Nephron (organoid): ENCODE data around the gene SMAD5.

Experiments
- H3K27ac Mint-ChIP-seq, 3 experiments: 2 replicates each; pipeline ENCODE4 v1.8.0; 2020; ENCODE audit warnings: mixed read lengths in 3 of 3, mild to moderate bottlenecking in 2 of 3, moderate library complexity in 1 of 3
- H3K27me3 Mint-ChIP-seq: 2 replicates; pipeline ENCODE4 v1.8.0; 2021; ENCODE audit warnings: low read depth, mild to moderate bottlenecking, moderate library complexity, mixed read lengths
- H3K36me3 Mint-ChIP-seq: 2 replicates; pipeline ENCODE4 v1.8.0; 2020; ENCODE audit warnings: low read depth, mixed read lengths
- H3K4me1 Mint-ChIP-seq: 2 replicates; pipeline ENCODE4 v1.8.0; 2020; ENCODE audit warnings: mixed read lengths
- H3K4me3 Mint-ChIP-seq, 3 experiments: 2 replicates each; pipeline ENCODE4 v1.8.0; 2020; ENCODE audit warnings: mild to moderate bottlenecking in 3 of 3, mixed read lengths in 3 of 3, moderate library complexity in 2 of 3
- H3K9me3 Mint-ChIP-seq: 2 replicates; pipeline ENCODE4 v1.8.0; 2020; ENCODE audit warnings: mixed read lengths
- TF ChIP-seq, protein P1 (sequence below), 3 experiments: fragments of 200-600 bp; sonication (generic); IDR thresholded peaks; one replicate each; pipeline ENCODE4 v1.5.0; 2021; ENCODE audit warnings: antibody characterized with exemption in 3 of 3; ENCODE audit not compliant: unreplicated experiment in 3 of 3

SMAD5 gene

GRCh38 chr5:136222580-136223235, 90.1 kb downstream of the SMAD5 start:
- peaks cover 43% of the 10 kb centered on the region for H3K27me3 Mint-ChIP-seq
- H3K4me3 Mint-ChIP-seq, result no peak overlapping the region
- H3K4me1 Mint-ChIP-seq, result peaks cover under 1% of the 10 kb centered on the region
- H3K9me3 Mint-ChIP-seq, result peaks cover 11% of the 10 kb centered on the region
- H3K27ac Mint-ChIP-seq, result no peak overlapping the region
- H3K36me3 Mint-ChIP-seq, result no peaks in the 10 kb centered on the region
- TF ChIP-seq, protein P1, sequence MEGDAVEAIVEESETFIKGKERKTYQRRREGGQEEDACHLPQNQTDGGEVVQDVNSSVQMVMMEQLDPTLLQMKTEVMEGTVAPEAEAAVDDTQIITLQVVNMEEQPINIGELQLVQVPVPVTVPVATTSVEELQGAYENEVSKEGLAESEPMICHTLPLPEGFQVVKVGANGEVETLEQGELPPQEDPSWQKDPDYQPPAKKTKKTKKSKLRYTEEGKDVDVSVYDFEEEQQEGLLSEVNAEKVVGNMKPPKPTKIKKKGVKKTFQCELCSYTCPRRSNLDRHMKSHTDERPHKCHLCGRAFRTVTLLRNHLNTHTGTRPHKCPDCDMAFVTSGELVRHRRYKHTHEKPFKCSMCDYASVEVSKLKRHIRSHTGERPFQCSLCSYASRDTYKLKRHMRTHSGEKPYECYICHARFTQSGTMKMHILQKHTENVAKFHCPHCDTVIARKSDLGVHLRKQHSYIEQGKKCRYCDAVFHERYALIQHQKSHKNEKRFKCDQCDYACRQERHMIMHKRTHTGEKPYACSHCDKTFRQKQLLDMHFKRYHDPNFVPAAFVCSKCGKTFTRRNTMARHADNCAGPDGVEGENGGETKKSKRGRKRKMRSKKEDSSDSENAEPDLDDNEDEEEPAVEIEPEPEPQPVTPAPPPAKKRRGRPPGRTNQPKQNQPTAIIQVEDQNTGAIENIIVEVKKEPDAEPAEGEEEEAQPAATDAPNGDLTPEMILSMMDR (IDR thresholded peaks at IDR 0.05; ENCODE audit: unreplicated experiment in 3 of 3), result no peak

GRCh38 chr5:136225796-136226195, 93.2 kb downstream of the SMAD5 start:
- Mint-ChIP-seq H3K36me3 (no peaks in the 10 kb centered on the region), H3K4me1 (peaks cover 21% of the 10 kb centered on the region), H3K27ac (peak overlapping the region in 1 of 3 experiments; percentile 58), H3K4me3 (no peak overlapping the region), H3K9me3 (peaks cover 5% of the 10 kb centered on the region), H3K27me3 (peaks cover 65% of the 10 kb centered on the region)
- TF ChIP-seq, protein P1 (IDR thresholded peaks at IDR 0.05; ENCODE audit: unreplicated experiment in 3 of 3), result no peak

DNA sequence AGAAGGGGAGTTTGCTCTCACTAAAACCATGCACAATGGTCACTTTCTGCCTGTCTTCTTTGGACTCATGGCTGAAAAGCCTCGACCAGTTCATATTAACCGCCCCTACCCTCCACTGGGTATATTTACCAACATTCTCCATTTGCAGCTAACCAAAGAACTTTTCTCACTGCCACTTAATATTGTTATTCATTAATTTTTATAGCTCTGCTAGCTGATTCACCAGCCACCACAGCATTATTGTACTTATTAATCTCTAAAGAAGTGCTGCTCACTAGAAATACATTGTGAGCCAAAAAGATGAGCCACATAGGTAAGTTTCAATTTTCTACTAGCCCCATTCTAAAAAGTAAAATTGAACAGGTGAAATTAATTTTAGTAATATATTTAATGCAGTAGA, 93.8 kb downstream of the SMAD5 start:
- Mint-ChIP-seq H3K36me3 (no peaks in the 10 kb centered on the region), H3K27me3 (peaks cover 66% of the 10 kb centered on the region), H3K27ac (peak overlapping the region in 1 of 3 experiments; percentile 58), H3K9me3 (peaks cover under 1% of the 10 kb centered on the region), H3K4me3 (no peak overlapping the region), H3K4me1 (peaks cover 21% of the 10 kb centered on the region)
- TF ChIP-seq, protein P1 (IDR thresholded peaks at IDR 0.05; ENCODE audit: unreplicated experiment in 3 of 3), result no peak

DNA sequence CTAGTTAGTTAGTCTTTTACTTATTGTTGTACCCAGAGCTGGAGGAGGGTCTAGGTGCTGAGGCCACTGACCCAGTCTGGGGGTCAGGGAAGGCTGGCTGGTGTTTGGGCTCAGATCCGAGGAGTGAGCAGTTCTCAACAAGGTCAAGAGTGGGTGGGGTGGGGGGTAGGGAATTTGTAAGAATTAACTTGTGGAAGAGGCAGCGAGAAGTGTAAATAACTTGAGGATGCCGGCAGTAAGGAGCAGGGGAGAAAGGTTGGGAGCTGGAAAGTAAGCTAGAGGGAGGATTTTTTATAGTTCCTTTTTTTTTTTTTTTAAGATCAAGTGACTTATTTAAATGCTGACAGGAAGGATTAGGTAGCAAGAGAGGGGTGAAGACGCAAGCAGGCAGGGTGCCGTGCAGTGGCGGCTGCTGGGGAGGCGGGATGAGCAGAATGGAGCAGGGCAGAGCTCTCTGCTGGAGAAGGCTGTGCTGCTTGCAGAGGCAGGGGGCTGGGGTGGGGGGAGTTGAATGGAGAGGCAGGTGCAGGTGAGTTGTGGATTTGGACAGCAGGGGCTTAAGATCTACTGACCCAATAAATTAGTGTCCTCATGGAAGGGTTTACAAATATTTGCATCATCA, 95.6 kb downstream of the SMAD5 start:
- Mint-ChIP-seq H3K36me3 (no peaks in the 10 kb centered on the region), H3K27ac (peak overlapping the region in 1 of 3 experiments; percentile 77), H3K9me3 (no peaks in the 10 kb centered on the region), H3K4me3 (peak overlapping the region in 2 of 3 experiments; percentile 13 to 15), H3K27me3 (peaks cover 59% of the 10 kb centered on the region), H3K4me1 (peaks cover 21% of the 10 kb centered on the region)
- TF ChIP-seq, protein P1 (IDR thresholded peaks at IDR 0.05; ENCODE audit: unreplicated experiment in 3 of 3), result no peak

DNA sequence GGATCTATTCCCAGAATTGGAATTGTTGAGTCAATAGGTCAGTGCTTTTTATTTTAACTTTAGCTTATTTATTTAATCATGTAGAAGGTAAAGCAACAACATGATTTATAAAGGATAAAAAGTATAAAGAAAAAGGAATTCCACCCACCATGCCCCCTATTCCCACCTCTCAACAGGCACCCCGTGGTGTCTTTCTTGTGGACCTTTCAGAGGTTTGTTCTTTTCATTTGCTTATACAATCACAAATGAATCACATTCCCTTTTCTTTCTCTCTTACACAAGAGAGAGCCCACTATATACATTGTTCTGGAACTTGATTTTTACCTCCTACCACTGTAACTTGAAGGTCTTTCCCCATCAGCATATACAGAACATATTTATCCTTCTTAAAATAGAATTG, 97.5 kb downstream of the SMAD5 start:
- Mint-ChIP-seq H3K4me3 (no peak overlapping the region), H3K9me3 (no peaks in the 10 kb centered on the region), H3K4me1 (peaks cover 26% of the 10 kb centered on the region), H3K27me3 (peaks cover 55% of the 10 kb centered on the region), H3K36me3 (no peaks in the 10 kb centered on the region), H3K27ac (no peak overlapping the region)
- TF ChIP-seq, protein P1 (IDR thresholded peaks at IDR 0.05; ENCODE audit: unreplicated experiment in 3 of 3), result no peak

DNA sequence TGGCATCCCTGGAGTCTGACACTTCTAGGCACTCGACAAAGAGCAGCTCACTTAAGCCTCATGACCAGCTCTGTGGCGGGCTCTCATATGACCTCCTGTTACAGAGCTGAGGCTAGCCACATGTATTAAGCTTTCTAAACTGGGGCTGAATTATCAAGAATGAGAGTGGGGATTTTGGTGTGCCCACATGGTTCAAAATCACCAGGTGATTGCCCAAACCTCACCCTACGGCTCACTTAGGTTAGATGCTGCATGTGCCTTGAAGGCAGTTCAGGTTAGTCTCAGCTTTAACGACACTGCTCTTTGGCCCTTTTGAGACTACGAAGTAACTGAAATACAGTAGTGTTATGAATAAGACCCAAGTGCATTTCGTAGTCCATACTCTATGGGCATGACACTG, 99.7 kb downstream of the SMAD5 start:
- H3K27me3 Mint-ChIP-seq, result peaks cover 51% of the 10 kb centered on the region
- no peaks in the 10 kb centered on the region for H3K9me3 Mint-ChIP-seq
- H3K4me1 Mint-ChIP-seq, result peaks cover 26% of the 10 kb centered on the region
- TF ChIP-seq, protein P1 (IDR thresholded peaks at IDR 0.05; ENCODE audit: unreplicated experiment in 3 of 3), result no peak
- H3K4me3 Mint-ChIP-seq, result no peak overlapping the region
- no peaks in the 10 kb centered on the region for H3K36me3 Mint-ChIP-seq
- H3K27ac Mint-ChIP-seq, result no peak overlapping the region
